Breast epithelium (tissue), 3 donors: ENCODE data around the gene PRR4.

Experiments used
- POLR2A ChIP-seq: fragments of 450-650 bp; IDR thresholded peaks from one replicate; pipeline ENCODE4 v1.6.1; 2016; ENCODE audit warnings: antibody characterized with exemption, mild to moderate bottlenecking, moderate library complexity
- POLR2AphosphoS5 ChIP-seq, 3 donors: sonication (generic); formaldehyde crosslinking; IDR thresholded peaks; one replicate each; pipeline ENCODE4 v1.6.1; 2017; ENCODE audit warnings: antibody characterized with exemption in 3 of 3
- TF ChIP-seq, protein P1 (sequence below), 3 donors: fragments of 450-650 bp; IDR thresholded peaks; one replicate each; pipeline ENCODE4 v1.5.1; 2016 to 2017; ENCODE audit warnings: antibody characterized with exemption in 3 of 3, mild to moderate bottlenecking in 3 of 3, moderate library complexity in 3 of 3

GRCh38 chr12:10851243-10851858 lies 2.1 kb upstream of the PRR4 start:
- TF ChIP-seq, protein P1, sequence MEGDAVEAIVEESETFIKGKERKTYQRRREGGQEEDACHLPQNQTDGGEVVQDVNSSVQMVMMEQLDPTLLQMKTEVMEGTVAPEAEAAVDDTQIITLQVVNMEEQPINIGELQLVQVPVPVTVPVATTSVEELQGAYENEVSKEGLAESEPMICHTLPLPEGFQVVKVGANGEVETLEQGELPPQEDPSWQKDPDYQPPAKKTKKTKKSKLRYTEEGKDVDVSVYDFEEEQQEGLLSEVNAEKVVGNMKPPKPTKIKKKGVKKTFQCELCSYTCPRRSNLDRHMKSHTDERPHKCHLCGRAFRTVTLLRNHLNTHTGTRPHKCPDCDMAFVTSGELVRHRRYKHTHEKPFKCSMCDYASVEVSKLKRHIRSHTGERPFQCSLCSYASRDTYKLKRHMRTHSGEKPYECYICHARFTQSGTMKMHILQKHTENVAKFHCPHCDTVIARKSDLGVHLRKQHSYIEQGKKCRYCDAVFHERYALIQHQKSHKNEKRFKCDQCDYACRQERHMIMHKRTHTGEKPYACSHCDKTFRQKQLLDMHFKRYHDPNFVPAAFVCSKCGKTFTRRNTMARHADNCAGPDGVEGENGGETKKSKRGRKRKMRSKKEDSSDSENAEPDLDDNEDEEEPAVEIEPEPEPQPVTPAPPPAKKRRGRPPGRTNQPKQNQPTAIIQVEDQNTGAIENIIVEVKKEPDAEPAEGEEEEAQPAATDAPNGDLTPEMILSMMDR (IDR thresholded peaks at IDR 0.05) = no peak
- TF ChIP-seq POLR2A (no peak), POLR2AphosphoS5 (IDR thresholded peaks at IDR 0.05) (no peak)
